HG03439 (cell line): Measurements from ENCODE around the gene MROH7.
A peak's percentile ranks its signal among the peaks of the same experiment; 100 is the strongest.

Experiments
- ATAC-seq: cut with Tn5 transposase; IDR thresholded peaks from one replicate; pipeline ENCODE4 v1.9.1; 2021; ENCODE audit warnings: mild to moderate bottlenecking, moderate library complexity; ENCODE audit not compliant: unreplicated experiment

The MROH7 gene

GRCh38 chr1:54695221-54695620, 53.6 kb downstream of the MROH7 start:
- no peak for ATAC-seq

GRCh38 chr1:54695764-54696163, 54.2 kb downstream of the MROH7 start:
- no peak for ATAC-seq

- no peak for ATAC-seq
These were observed 54.7 kb downstream of the MROH7 start for GRCh38 chr1:54696262-54696661.

- ATAC-seq, result no peak
These were observed 56.3 kb downstream of the MROH7 start for GRCh38 chr1:54697896-54698295.

GRCh38 chr1:54698346-54698745, 56.8 kb downstream of the MROH7 start:
- ATAC-seq, result no peak

GRCh38 chr1:54699936-54700525, 58.4 kb downstream of the MROH7 start:
- ATAC-seq, result no peak

- ATAC-seq, result no peak
These were observed 59.5 kb downstream of the MROH7 start for GRCh38 chr1:54701066-54701465.

- ATAC-seq, result no peak
These were observed 60.4 kb downstream of the MROH7 start for GRCh38 chr1:54701996-54702395.

- ATAC-seq, result no peak
These were observed 61.9 kb downstream of the MROH7 start for GRCh38 chr1:54703471-54703870.

- no peak for ATAC-seq
These were observed 63.6 kb downstream of the MROH7 start for GRCh38 chr1:54705153-54705552.

- ATAC-seq, result no peak
These were observed 64.8 kb downstream of the MROH7 start for GRCh38 chr1:54706419-54706818.

- no peak for ATAC-seq
These were observed 66.8 kb downstream of the MROH7 start for GRCh38 chr1:54708385-54708784.

GRCh38 chr1:54709547-54710292, 68.1 kb downstream of the MROH7 start:
- ATAC-seq, result no peak

- no peak for ATAC-seq
These were observed 68.8 kb downstream of the MROH7 start for GRCh38 chr1:54710434-54710833.

- no peak for ATAC-seq
These were observed 69.3 kb downstream of the MROH7 start for GRCh38 chr1:54710841-54711240.

- ATAC-seq, result no peak
These were observed 70.0 kb downstream of the MROH7 start for GRCh38 chr1:54711536-54711935.

- ATAC-seq, result no peak
These were observed 73.4 kb downstream of the MROH7 start for GRCh38 chr1:54714881-54715492.

GRCh38 chr1:54715493-54716298, 74.1 kb downstream of the MROH7 start, which contains the start of gene TTC4:
TSS of gene TTC4 (plus strand) at chr1:54715861. CDS start at chr1:54715909, 48 bp downstream.
- ATAC-seq, result peak; percentile 96

GRCh38 chr1:54716299-54717047, 74.9 kb downstream of the MROH7 start:
- ATAC-seq, result no peak

GRCh38 chr1:54721719-54722118, 80.1 kb downstream of the MROH7 start:
- no peak for ATAC-seq

- no peak for ATAC-seq
These were observed 82.4 kb downstream of the MROH7 start for GRCh38 chr1:54723985-54724384.
